ENCODE measurements around the gene CTCF. TPM values are rescaled to one million over a fixed set of nuclear protein-coding genes. Genes with fewer than 3 reads are reported as not detected.

The CTCF gene
- polyA plus RNA-seq, 1 donor from 2014 or later, result 70.9 TPM

DNA sequence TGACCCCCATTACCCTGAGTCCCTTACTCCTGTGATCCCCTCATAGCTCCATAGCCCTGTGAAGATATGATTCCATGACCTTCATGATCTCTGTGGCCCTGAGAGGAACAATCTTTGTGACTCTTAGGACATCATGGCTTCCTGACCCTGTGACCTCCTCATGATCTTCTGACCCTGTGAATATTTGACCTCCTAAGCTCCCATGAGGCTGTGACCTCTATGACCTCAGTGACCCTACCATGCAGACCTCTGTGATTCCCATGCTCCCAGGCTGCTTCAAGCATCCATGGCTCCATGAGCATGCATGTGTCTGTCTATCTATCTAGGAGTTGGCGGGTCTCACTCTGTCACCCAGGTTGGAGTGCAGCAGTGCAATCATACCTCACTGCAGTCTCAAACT is 21.6 kb upstream of the CTCF start:
- H3K4me1 Mint-ChIP-seq, result peaks cover 26 to 45% (median 31%) of the 10 kb centered on the region in 3 donors
- peak overlapping the region in 1 of 4 donors; percentile 63 for H3K4me3 Mint-ChIP-seq
- no peaks in the 10 kb centered on the region for H3K9me3 Mint-ChIP-seq
- H3K27me3 Mint-ChIP-seq, result no peaks in the 10 kb centered on the region
- H3K36me3 Mint-ChIP-seq, result peaks cover 2% of the 10 kb centered on the region
- H3K27ac Mint-ChIP-seq, result peak overlapping the region; percentile 41 to 90 (median 75)

DNA sequence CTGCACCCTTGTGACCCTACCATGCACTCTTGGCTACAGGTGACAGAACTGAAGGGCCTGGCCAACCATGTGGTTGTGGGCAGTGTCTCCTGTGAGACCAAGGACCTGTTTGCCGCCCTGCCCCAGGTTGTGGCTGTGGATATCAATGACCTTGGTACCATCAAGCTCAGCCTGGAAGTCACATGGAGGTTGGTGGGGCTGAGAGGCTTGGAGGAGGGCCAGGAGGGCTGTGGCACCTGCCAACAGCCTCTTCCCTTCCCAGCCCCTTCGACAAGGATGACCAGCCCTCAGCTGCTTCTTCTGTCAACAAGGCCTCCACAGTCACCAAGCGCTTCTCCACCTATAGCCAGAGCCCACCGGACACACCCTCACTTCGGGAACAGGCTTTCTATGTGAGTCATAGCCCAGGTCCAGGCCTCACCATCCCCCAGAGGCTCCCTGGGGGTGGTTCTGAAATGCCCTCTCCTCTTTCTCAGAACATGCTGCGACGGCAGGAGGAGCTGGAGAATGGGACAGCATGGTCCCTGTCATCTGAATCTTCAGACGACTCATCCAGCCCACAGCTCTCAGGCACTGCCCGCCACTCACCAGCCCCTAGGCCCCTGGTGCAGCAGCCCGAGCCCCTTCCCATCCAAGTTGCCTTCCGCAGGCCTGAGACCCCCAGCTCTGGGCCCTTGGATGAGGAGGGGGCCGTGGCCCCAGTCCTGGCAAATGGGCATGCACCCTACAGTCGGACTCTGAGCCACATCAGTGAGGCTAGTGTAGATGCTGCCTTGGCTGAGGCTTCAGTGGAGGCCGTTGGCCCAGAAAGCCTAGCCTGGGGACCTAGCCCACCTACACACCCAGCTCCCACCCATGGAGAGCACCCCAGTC is 20.7 kb upstream of the CTCF start:
- peak overlapping the region in 2 of 4 donors; percentile 58 to 63 for H3K4me3 Mint-ChIP-seq
- H3K27me3 Mint-ChIP-seq, result no peaks in the 10 kb centered on the region
- H3K36me3 Mint-ChIP-seq, result peaks cover 2% of the 10 kb centered on the region
- H3K4me1 Mint-ChIP-seq, result peaks cover 20 to 39% (median 25%) of the 10 kb centered on the region in 3 donors
- H3K9me3 Mint-ChIP-seq, result no peaks in the 10 kb centered on the region
- H3K27ac Mint-ChIP-seq, result peak overlapping the region; percentile 37 to 86 (median 79)

DNA sequence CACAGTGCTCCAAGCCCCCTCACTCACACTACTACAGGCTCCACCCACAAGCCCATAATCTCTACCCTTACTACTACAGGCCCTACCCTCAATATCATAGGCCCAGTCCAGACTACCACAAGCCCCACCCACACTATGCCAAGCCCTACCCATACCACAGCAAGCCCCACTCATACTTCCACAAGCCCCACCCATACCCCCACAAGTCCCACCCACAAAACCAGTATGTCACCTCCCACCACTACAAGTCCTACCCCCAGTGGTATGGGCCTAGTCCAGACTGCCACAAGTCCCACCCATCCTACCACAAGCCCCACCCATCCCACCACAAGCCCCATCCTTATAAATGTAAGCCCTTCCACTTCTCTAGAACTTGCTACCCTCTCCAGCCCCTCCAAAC is 19.9 kb upstream of the CTCF start:
- Mint-ChIP-seq H3K27me3 (no peaks in the 10 kb centered on the region), H3K27ac (peak overlapping the region; percentile 37 to 86 (median 79)), H3K4me1 (peaks cover 20 to 42% (median 23%) of the 10 kb centered on the region in 3 donors), H3K4me3 (peak overlapping the region in 3 of 4 donors; percentile 33 to 63 (median 37)), H3K9me3 (no peaks in the 10 kb centered on the region), H3K36me3 (peaks cover 2% of the 10 kb centered on the region)

DNA sequence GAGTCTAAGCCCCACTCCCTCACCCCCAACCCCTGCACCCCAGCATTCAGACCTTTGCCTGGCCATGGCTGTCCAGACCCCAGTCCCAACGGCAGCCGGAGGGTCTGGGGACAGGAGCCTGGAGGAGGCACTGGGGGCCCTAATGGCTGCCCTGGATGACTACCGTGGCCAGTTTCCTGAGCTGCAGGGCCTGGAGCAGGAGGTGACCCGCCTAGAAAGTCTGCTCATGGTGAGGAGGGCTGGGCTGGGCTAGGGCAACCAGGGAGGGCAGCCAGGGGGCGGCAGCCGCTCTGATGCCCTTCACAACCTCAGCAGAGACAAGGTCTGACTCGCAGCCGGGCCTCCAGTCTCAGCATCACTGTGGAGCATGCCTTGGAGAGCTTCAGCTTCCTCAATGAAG is 19.3 kb upstream of the CTCF start:
- peak overlapping the region in 2 of 4 donors; percentile 33 to 69 for H3K4me3 Mint-ChIP-seq
- peaks cover 24 to 47% (median 29%) of the 10 kb centered on the region in 3 donors for H3K4me1 Mint-ChIP-seq
- H3K27ac Mint-ChIP-seq, result peak overlapping the region in 2 of 3 donors; percentile 37 to 79
- H3K27me3 Mint-ChIP-seq, result no peaks in the 10 kb centered on the region
- H3K9me3 Mint-ChIP-seq, result no peaks in the 10 kb centered on the region
- H3K36me3 Mint-ChIP-seq, result peaks cover 2% of the 10 kb centered on the region

DNA sequence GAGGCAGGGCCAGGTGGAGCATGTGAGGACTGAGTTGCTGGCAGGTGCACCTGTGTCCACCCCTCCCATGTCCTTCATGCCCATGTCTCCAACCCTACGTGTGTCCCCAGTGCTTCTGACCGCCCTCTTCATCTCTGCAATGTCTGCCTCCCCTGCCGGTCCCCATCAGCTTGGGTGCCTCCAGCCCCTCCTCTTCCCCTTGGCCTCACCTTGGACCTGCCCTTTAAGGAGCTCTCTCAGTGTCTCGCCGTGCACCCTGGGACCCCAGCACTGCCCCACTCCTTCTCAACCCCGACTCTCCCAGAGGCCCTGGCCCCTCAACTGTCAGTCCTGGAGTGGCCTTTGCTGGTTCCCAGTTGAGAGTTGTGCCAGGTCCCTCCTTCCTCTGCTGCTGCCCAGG is 18.7 kb upstream of the CTCF start:
- Mint-ChIP-seq H3K27me3 (no peaks in the 10 kb centered on the region), H3K4me1 (peaks cover 29 to 53% (median 34%) of the 10 kb centered on the region in 3 donors), H3K36me3 (peaks cover 2% of the 10 kb centered on the region), H3K27ac (peak overlapping the region in 2 of 3 donors; percentile 51 to 68), H3K4me3 (peak overlapping the region in 1 of 4 donors; percentile 18), H3K9me3 (no peaks in the 10 kb centered on the region)

DNA sequence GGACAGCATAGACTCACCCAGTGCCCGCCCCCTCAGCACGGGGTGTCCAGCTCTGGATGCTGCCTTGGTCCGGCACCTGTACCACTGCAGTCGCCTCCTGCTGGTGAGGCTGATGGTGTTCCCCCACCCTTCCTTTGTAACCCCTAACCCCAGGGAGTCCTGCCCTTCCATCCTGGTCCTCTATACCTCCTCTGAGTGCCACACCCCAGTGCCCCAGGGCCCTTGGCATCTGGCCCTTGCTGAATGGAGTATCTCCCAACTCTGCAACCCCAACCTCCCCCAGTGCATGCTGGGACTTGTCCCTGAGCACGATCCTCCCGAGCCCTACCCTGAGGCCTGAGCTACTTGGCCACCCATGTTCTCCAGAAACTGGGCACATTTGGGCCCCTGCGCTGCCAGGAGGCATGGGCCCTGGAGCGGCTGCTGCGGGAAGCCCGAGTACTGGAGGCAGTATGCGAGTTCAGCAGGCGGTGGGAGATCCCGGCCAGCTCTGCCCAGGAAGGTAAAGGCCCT is 17.9 kb upstream of the CTCF start:
- no peaks in the 10 kb centered on the region for H3K9me3 Mint-ChIP-seq
- peak overlapping the region in 2 of 3 donors; percentile 33 to 68 for H3K27ac Mint-ChIP-seq
- H3K27me3 Mint-ChIP-seq, result no peaks in the 10 kb centered on the region
- H3K4me3 Mint-ChIP-seq, result peak overlapping the region in 2 of 4 donors; percentile 18 to 23
- peaks cover 2% of the 10 kb centered on the region for H3K36me3 Mint-ChIP-seq
- peaks cover 34 to 56% (median 36%) of the 10 kb centered on the region in 3 donors for H3K4me1 Mint-ChIP-seq

DNA sequence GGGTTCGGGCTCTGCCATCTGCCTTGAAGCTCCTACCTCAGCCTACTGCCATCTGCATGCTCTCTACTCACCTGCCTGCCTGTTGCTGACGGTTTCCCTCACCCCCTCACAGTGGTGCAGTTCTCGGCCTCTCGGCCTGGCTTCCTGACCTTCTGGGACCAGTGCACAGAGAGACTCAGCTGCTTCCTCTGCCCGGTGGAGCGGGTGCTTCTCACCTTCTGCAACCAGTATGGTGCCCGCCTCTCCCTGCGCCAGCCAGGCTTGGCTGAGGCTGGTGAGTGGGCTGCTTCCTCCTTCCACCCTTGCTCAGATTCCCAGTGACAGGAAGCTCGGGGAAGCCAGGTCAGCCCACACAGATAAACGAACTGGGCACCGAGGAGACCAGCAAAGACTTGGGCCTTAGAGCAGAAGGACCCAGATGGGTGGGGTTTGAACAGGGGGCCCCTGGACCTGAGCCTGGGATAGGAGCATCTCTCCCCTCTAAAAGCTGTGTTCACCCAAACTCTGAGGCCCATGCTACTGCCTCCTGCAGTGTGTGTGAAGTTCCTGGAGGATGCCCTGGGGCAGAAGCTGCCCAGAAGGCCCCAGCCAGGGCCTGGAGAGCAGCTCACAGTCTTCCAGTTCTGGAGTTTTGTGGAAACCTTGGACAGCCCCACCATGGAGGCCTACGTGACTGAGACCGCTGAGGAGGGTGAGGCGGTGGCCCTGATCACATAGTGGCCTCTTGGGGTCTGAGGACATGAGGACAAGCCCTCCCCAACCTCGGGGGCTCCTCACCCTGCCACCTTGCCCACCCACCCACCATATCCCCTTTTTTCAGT is 17.3 kb upstream of the CTCF start:
- Mint-ChIP-seq H3K27ac (peak overlapping the region in 2 of 3 donors; percentile 23 to 68), H3K36me3 (peaks cover 2% of the 10 kb centered on the region), H3K9me3 (no peaks in the 10 kb centered on the region), H3K27me3 (no peaks in the 10 kb centered on the region), H3K4me3 (no peak overlapping the region), H3K4me1 (peaks cover 34 to 59% (median 41%) of the 10 kb centered on the region in 3 donors)

DNA sequence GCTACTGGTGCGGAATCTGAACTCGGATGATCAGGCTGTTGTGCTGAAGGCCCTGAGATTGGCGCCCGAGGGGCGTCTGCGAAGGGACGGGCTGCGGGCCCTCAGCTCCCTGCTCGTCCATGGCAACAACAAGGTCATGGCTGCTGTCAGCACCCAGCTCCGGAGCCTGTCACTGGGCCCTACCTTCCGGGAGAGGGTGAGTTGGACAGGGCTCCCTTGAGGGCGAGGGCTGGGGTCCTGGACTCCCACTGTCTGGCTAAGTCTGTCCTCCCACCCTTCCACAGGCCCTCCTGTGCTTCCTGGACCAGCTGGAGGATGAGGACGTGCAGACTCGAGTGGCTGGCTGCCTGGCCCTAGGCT is 16.7 kb upstream of the CTCF start:
- Mint-ChIP-seq H3K9me3 (no peaks in the 10 kb centered on the region), H3K27me3 (no peaks in the 10 kb centered on the region), H3K4me1 (peaks cover 29 to 59% (median 45%) of the 10 kb centered on the region in 3 donors), H3K36me3 (no peaks in the 10 kb centered on the region), H3K27ac (peak overlapping the region in 2 of 3 donors; percentile 68 to 97), H3K4me3 (no peak overlapping the region)

DNA sequence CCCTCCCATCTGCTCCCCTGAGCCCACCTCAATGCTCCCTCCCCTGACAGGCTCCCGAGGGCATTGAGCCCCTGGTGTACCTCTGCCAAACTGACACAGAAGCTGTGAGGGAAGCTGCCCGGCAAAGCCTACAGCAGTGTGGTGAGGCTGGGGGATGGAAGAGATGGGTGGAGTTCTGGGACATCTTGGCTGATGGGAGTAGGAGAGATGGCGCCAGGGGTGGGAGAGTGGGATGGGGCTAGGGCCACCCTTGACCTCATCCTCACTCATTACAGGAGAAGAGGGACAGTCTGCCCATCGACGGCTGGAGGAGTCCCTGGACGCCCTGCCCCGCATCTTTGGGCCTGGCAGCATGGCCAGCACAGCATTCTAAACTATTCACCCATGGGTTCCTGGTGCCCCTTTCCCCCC is 16.2 kb upstream of the CTCF start:
- peaks cover 25 to 59% (median 46%) of the 10 kb centered on the region in 3 donors for H3K4me1 Mint-ChIP-seq
- H3K9me3 Mint-ChIP-seq, result no peaks in the 10 kb centered on the region
- H3K36me3 Mint-ChIP-seq, result no peaks in the 10 kb centered on the region
- H3K27ac Mint-ChIP-seq, result peak overlapping the region in 2 of 3 donors; percentile 97 to 98
- H3K27me3 Mint-ChIP-seq, result no peaks in the 10 kb centered on the region
- H3K4me3 Mint-ChIP-seq, result peak overlapping the region in 2 of 4 donors; percentile 72 to 73

DNA sequence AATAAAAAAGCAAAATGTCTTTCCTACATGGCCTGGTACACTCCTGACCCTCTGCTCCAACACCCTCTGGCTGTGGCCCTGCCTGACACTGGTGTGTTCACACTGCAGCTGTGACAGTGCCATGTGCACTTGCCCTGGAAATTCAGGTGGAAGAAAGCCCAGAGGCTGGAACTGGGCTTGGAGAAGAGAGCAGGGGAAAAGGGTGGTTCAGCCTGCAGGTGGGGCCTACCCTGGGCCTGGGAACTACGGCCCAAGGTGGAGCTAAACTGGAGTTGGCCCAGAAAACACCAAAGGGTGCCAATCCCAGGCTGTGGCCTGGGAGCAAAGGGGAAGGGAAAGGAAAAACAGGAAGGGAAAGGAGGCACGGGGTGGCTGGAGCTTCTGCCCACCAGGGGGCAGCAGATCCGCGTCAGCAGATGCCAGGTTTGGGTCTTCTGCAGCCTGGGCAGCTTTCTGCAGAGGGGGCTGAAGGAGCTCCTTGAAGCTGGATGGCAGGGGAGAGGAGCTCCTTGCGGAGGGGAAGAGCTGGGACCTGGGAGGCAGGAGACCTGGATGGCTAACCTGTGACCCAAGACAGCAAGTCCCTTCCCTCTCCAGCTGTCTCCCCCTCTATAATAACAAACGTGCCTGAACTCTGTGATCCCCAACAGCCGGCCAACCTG is 15.4 kb upstream of the CTCF start:
- peaks cover 2% of the 10 kb centered on the region for H3K36me3 Mint-ChIP-seq
- H3K4me3 Mint-ChIP-seq, result peak overlapping the region; percentile 77 to 93 (median 89)
- H3K4me1 Mint-ChIP-seq, result peaks cover 23 to 61% (median 49%) of the 10 kb centered on the region in 3 donors
- H3K9me3 Mint-ChIP-seq, result no peaks in the 10 kb centered on the region
- H3K27me3 Mint-ChIP-seq, result no peaks in the 10 kb centered on the region
- peak overlapping the region; percentile 97 to 98 (median 97) for H3K27ac Mint-ChIP-seq

DNA sequence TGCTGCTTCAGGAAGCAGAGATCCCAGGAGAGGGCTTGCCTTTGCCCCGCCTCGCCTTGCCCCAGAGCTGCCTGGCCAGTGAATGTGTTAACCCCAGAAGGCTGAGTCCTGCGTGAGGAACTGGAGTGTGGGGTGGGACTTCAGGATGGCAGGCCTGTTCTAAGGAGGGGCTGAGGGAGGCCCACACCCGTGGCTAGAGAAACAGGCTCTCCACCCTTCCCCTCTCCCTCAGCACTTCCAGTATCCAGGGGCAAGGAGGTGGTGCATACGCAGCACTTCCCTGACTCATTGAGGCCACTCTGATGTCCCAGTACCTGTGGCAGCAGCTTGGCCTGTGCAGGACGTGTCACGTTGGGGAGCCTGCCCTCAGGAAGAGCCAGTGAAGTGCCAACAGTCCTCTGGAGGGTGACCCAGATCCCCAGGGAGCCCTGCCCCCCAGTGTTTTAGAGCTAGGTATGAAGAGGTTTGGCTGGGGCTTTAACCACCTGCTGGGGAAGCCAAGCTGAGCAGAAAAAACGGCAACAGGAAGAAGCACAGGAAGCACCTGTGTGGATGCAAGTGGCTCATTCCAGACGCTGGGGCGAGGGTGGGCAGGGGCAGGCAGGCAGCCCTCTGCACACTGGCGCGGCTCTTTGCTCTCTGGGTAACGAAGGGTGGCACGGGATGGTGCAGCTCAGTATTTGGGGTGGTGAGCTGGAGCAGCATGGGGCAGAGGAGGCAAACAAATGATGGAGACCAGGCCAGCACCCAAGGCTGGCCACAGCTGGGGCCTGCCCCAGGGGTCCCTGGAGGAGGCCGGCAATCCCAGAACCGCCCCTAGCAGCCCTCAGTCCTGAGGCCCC is 14.7 kb upstream of the CTCF start:
- Mint-ChIP-seq H3K27me3 (no peaks in the 10 kb centered on the region), H3K4me3 (peak overlapping the region; percentile 77 to 93 (median 89)), H3K27ac (peak overlapping the region; percentile 97 to 98 (median 97)), H3K4me1 (peaks cover 25 to 64% (median 51%) of the 10 kb centered on the region in 3 donors), H3K9me3 (no peaks in the 10 kb centered on the region), H3K36me3 (peaks cover 6% of the 10 kb centered on the region)

DNA sequence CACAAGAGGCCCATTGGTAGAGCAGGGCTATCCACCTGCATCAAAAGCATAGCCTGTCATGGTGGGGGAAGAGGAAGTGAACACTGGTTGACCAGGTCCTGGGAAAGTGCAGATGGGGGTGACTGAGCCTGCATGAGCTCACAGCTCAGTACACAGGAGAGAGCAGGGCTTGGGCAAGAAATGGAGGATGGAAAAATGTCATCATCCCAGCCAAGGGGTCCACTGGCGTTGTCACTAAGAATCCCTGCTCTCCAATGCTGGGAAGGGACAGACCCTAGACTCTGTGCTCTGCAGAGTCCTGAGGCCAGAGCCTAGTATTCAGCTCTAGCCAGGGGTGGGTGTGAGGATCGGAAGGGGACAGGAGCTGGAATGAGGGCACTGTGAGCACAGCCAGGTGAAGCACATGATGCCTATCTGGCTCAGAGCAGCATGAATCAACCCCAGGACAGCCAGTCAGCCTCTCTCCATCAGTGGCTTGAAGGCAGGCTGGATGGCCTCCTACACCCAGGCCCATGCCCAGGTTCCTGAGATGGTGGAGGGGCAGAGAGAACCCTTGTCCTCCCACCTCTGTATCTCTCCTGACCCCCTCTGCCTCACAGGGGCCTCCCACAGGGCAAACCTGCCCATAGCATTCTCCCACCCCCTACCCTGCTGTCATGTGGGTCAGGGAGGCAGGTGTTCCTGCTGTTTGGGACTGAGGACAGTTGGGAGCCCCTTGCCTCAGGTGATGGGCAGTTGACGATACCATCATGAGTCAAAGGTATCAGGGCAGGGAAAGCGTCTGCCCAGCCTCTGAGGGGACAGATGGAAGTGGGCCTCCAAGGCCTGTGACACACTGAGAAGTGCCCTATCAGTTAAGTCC is 13.8 kb upstream of the CTCF start:
- H3K4me1 Mint-ChIP-seq, result peaks cover 32 to 69% (median 56%) of the 10 kb centered on the region in 3 donors
- peaks cover 8% of the 10 kb centered on the region for H3K36me3 Mint-ChIP-seq
- no peaks in the 10 kb centered on the region for H3K27me3 Mint-ChIP-seq
- no peaks in the 10 kb centered on the region for H3K9me3 Mint-ChIP-seq
- peak overlapping the region; percentile 77 to 93 (median 89) for H3K4me3 Mint-ChIP-seq
- peak overlapping the region; percentile 97 to 98 (median 97) for H3K27ac Mint-ChIP-seq

DNA sequence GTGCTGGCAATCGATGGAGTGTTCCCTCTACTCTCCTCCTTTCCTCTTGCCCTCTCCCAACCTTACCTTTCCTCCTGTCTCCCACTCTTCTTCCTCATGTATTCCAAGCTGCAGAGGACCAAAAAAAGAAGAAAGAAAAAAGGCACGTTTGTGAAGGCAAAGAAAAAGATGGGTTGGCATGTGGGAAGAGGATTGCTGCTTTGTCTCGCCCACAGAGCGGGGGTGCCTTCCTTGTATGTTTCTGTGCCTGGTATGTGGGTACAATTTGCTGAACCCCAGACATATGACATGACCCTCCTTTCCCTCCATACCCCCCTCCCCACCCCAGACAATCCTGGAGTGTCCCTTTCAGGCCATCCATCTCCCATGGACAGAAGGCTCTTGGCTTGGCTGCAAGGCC is 13.1 kb upstream of the CTCF start:
- Mint-ChIP-seq H3K4me3 (peak overlapping the region in 2 of 4 donors; percentile 54 to 89), H3K27me3 (no peaks in the 10 kb centered on the region), H3K36me3 (peaks cover 8% of the 10 kb centered on the region), H3K4me1 (peaks cover 36 to 67% (median 56%) of the 10 kb centered on the region in 3 donors), H3K27ac (peak overlapping the region; percentile 97 to 98 (median 97)), H3K9me3 (no peaks in the 10 kb centered on the region)
